GM23338 (cell line): Measurements from ENCODE around the gene CEACAM3. TPM values are rescaled to one million over a fixed set of nuclear protein-coding genes. Genes with fewer than 3 reads are reported as not detected.

Experiments
- ATAC-seq: fragments of 200-7000 bp; cut with Tn5 transposase; 3 replicates; pipeline ENCODE4 v1.9.1; 2020
- DNase-seq: peaks from one replicate; pipeline ENCODE4 v3.0.0-alpha.2; 2015; ENCODE audit warnings: low spot score
- H2AFZ ChIP-seq: fragments of 200-600 bp; sonication (generic); 2 replicates; pipeline ENCODE4 v1.8.0; 2016; ENCODE audit warnings: antibody characterized with exemption, mild to moderate bottlenecking, moderate library complexity
- H3F3A ChIP-seq: fragments of 200-600 bp; sonication (generic); replicated peaks from 2 replicates; pipeline ENCODE4 v1.8.0; 2017; ENCODE audit warnings: antibody characterized with exemption, mixed run types, low read depth
- H3K27ac ChIP-seq: fragments of 200-600 bp; sonication (generic); 2 replicates; pipeline ENCODE4 v1.6.1; 2016; ENCODE audit warnings: low read depth
- H3K27me3 ChIP-seq: fragments of 200-600 bp; sonication (generic); 2 replicates; pipeline ENCODE4 v1.8.0; 2016; ENCODE audit warnings: mild to moderate bottlenecking, mixed run types, moderate library complexity; ENCODE audit not compliant: insufficient read depth
- H3K36me3 ChIP-seq: fragments of 200-600 bp; sonication (generic); 2 replicates; pipeline ENCODE4 v1.8.0; 2016; ENCODE audit warnings: mild to moderate bottlenecking; ENCODE audit not compliant: insufficient read depth
- H3K4me1 ChIP-seq: fragments of 200-600 bp; sonication (generic); 2 replicates; pipeline ENCODE4 v1.8.0; 2016; ENCODE audit warnings: mild to moderate bottlenecking, moderate library complexity; ENCODE audit not compliant: insufficient read depth
- H3K4me2 ChIP-seq: fragments of 200-600 bp; sonication (generic); 2 replicates; pipeline ENCODE4 v1.7.1; 2017; ENCODE audit warnings: mixed run types
- H3K4me3 ChIP-seq: fragments of 200-600 bp; sonication (generic); 2 replicates; pipeline ENCODE4 v1.6.1; 2016; ENCODE audit warnings: mixed run types
- H3K79me2 ChIP-seq: fragments of 200-600 bp; sonication (generic); replicated peaks from 2 replicates; pipeline ENCODE4 v1.8.0; 2017; ENCODE audit warnings: mild to moderate bottlenecking; ENCODE audit not compliant: insufficient read depth
- H3K9me2 ChIP-seq: fragments of 200-600 bp; sonication (generic); 2 replicates; pipeline ENCODE4 v1.8.0; 2017; ENCODE audit not compliant: insufficient read depth
- H4K20me1 ChIP-seq: fragments of 200-600 bp; sonication (generic); replicated peaks from 2 replicates; pipeline ENCODE4 v1.8.0; 2017; ENCODE audit warnings: mild to moderate bottlenecking; ENCODE audit not compliant: insufficient read depth
- H3K27ac Mint-ChIP-seq: 2 replicates; pipeline ENCODE4 v1.8.0; 2020; ENCODE audit warnings: inconsistent platforms, mild to moderate bottlenecking, moderate library complexity, mixed read lengths
- H3K27me3 Mint-ChIP-seq: 3 replicates; pipeline ENCODE4 v1.8.0; 2022; ENCODE audit warnings: low read depth, mild to moderate bottlenecking, moderate library complexity, mixed read lengths, inconsistent platforms; ENCODE audit not compliant: insufficient read depth, poor library complexity
- H3K36me3 Mint-ChIP-seq: 3 replicates; pipeline ENCODE4 v1.8.0; 2021; ENCODE audit warnings: low read depth, mild to moderate bottlenecking, inconsistent platforms, moderate library complexity, mixed read lengths
- H3K4me1 Mint-ChIP-seq: 3 replicates; pipeline ENCODE4 v1.8.0; 2020; ENCODE audit warnings: mild to moderate bottlenecking, inconsistent platforms, mixed read lengths
- H3K4me3 Mint-ChIP-seq: 3 replicates; pipeline ENCODE4 v1.8.0; 2021; ENCODE audit warnings: moderate library complexity, mild to moderate bottlenecking, inconsistent platforms, mixed read lengths
- H3K9me3 Mint-ChIP-seq: 3 replicates; pipeline ENCODE4 v1.8.0; 2020; ENCODE audit warnings: moderate library complexity, mild to moderate bottlenecking, inconsistent platforms, mixed read lengths
- CREB1 ChIP-seq: fragments of 250-450 bp; sonication (Bioruptor Pico); IDR thresholded peaks from 2 replicates; pipeline ENCODE4 v1.5.0; 2020; ENCODE audit warnings: low read depth, mild to moderate bottlenecking, moderate library complexity
- CTCF ChIP-seq, 2 experiments: fragments of 200-600 bp in 1 of 2; sonication (generic) in 1 of 2; conservative IDR thresholded peaks; 2 replicates each; pipeline versions ENCODE4 v1.5.1 to v1.6.1; 2016 to 2017; ENCODE audit warnings: antibody characterized with exemption in 2 of 2, low read depth in 2 of 2, mild to moderate bottlenecking in 2 of 2, moderate library complexity in 1 of 2
- ETS1 ChIP-seq: IDR thresholded peaks from 2 replicates; pipeline ENCODE4 v1.6.1; 2016; ENCODE audit warnings: antibody characterized with exemption
- EZH2 ChIP-seq: fragments of 200-600 bp; sonication (generic); IDR thresholded peaks from one replicate; pipeline ENCODE4 v1.8.0; 2017; ENCODE audit warnings: antibody characterized with exemption, mild to moderate bottlenecking, low read depth; ENCODE audit not compliant: unreplicated experiment
- EZH2phosphoT487 ChIP-seq: fragments of 200-600 bp; sonication (generic); IDR thresholded peaks from one replicate; pipeline ENCODE4 v1.8.1; 2018; ENCODE audit warnings: antibody characterized with exemption; ENCODE audit not compliant: unreplicated experiment
- JUNB ChIP-seq: IDR thresholded peaks from one replicate; pipeline ENCODE4 v1.6.1; 2016; ENCODE audit warnings: antibody characterized with exemption; ENCODE audit not compliant: unreplicated experiment
- NANOG ChIP-seq: IDR thresholded peaks from 2 replicates; pipeline ENCODE4 v1.6.1; 2016; ENCODE audit warnings: antibody characterized with exemption, borderline replicate concordance
- POLR2AphosphoS5 ChIP-seq: IDR thresholded peaks from 2 replicates; pipeline ENCODE4 v1.6.1; 2016; ENCODE audit warnings: antibody characterized with exemption, low read depth
- REST ChIP-seq: IDR thresholded peaks from one replicate; pipeline ENCODE4 v1.6.1; 2018; ENCODE audit warnings: antibody characterized with exemption; ENCODE audit not compliant: unreplicated experiment
- STAT1 ChIP-seq: IDR thresholded peaks from one replicate; pipeline ENCODE4 v1.6.1; 2016; ENCODE audit warnings: antibody characterized with exemption; ENCODE audit not compliant: unreplicated experiment
- ZNF114 ChIP-seq: fragments of 250-450 bp; sonication (Bioruptor Pico); IDR thresholded peaks from 2 replicates; pipeline ENCODE4 v1.5.0; 2020; ENCODE audit warnings: mild to moderate bottlenecking, moderate library complexity
- ZNF331 ChIP-seq: fragments of 250-450 bp; sonication (Bioruptor Pico); IDR thresholded peaks from 2 replicates; pipeline ENCODE4 v1.5.0; 2020; ENCODE audit warnings: low read depth, mild to moderate bottlenecking, moderate library complexity
- polyA plus RNA-seq: library from polyadenylated mRNA; unstranded; fragments of >200 nt; fragmentation: Nextera tagmentation; extraction: Ambion mirVana; gene quantifications from 2 replicates; pipeline ENCODE4 v1.2.1, GENCODE V29; 2016
- total RNA-seq: library from RNA; depleted of rRNA; stranded (reverse); fragments of >200 nt; shearing (Covaris generic); gene quantifications from 2 replicates; pipeline ENCODE4 v1.2.3, GENCODE V29; 2014

Gene CEACAM3
- total and polyA plus RNA-seq, 2 experiments from 2014 or later, result not detected

GRCh38 chr19:41801031-41801430 lies 4.6 kb downstream of the CEACAM3 start (continued):
- TF ChIP-seq REST, result no peak
- TF ChIP-seq POLR2AphosphoS5, result no peak
- no peak for TF ChIP-seq EZH2phosphoT487
- TF ChIP-seq CTCF (conservative IDR thresholded peaks at IDR 0.05; ENCODE audit: low read depth in 2 of 2), result no peak
- no peak for TF ChIP-seq ETS1
- TF ChIP-seq EZH2, result no peak
- no peak for TF ChIP-seq STAT1

GRCh38 chr19:41801792-41802211 lies 5.4 kb downstream of the CEACAM3 start:
- no peaks in the 10 kb centered on the region; the same call in 2 of the 3 replicates for H3K36me3 Mint-ChIP-seq
- Histone ChIP-seq H2AFZ (no peak overlapping the region; the same call in 1 of the 2 replicates), H3K4me3 (no peak overlapping the region), H3K79me2 (no peaks in the 10 kb centered on the region), H3K4me2 (no peak overlapping the region), H4K20me1 (no peaks in the 10 kb centered on the region), H3K27me3 (no peaks in the 10 kb centered on the region), H3F3A (no peaks in the 10 kb centered on the region), H3K36me3 (no peaks in the 10 kb centered on the region), H3K4me1 (no peaks in the 10 kb centered on the region), H3K27ac (no peak overlapping the region), H3K9me2 (no peaks in the 10 kb centered on the region)
- no peak overlapping the region for H3K27ac Mint-ChIP-seq
- DNase-seq, result no peak
- peaks cover 10% of the 10 kb centered on the region for H3K9me3 Mint-ChIP-seq
- peaks cover 9% of the 10 kb centered on the region for H3K27me3 Mint-ChIP-seq
- no peak for ATAC-seq
- H3K4me1 Mint-ChIP-seq, result peaks cover 3% of the 10 kb centered on the region; the same call in 2 of the 3 replicates
- H3K4me3 Mint-ChIP-seq, result no peak overlapping the region
- TF ChIP-seq EZH2phosphoT487 (no peak), NANOG (no peak), ZNF331 (no peak), POLR2AphosphoS5 (no peak), ZNF114 (CRISPR knock-in tag) (no peak), CREB1 (CRISPR knock-in tag) (no peak), REST (no peak), EZH2 (no peak), JUNB (no peak), ETS1 (no peak)
